PC-3 (cell line): Measurements from ENCODE around the gene CYP4F8. TPM values are rescaled to one million over a fixed set of nuclear protein-coding genes. Genes with fewer than 3 reads are reported as not detected.

Experiments
- ATAC-seq: fragments of 200-7000 bp; cut with Tn5 transposase; 2 replicates; pipeline ENCODE4 v1.9.1; 2020; ENCODE audit warnings: mild to moderate bottlenecking, moderate library complexity
- BruUV-seq: library from RNA; stranded (reverse); fragments of 400-500 nt; replicated peaks from 2 replicates; lab custom pipeline; 2021; lab: Mats Ljungman, UMichigan
- CTCF ChIA-PET: fragments of 300-600 bp; sonication (Branson Sonifier 250); formaldehyde crosslinking; loops from one replicate; lab custom pipeline; 2022; ENCODE audit warnings: antibody characterized with exemption; lab: Charles Lee
- POLR2A ChIA-PET: fragments of 300-600 bp; sonication (Branson Sonifier 250); formaldehyde crosslinking; loops from one replicate; lab custom pipeline; 2022; ENCODE audit warnings: antibody characterized with exemption; ENCODE audit not compliant: unreplicated experiment; lab: Charles Lee
- DNase-seq: peaks from one replicate; pipeline ENCODE4 v3.0.0-alpha.2; 2015
- H2AFZ ChIP-seq: fragments of 300-600 bp; sonication (generic); 2 replicates; pipeline ENCODE4 v1.6.0; 2016; ENCODE audit warnings: antibody characterized with exemption, low read length
- H3F3A ChIP-seq: fragments of 300-600 bp; sonication (generic); one replicate; pipeline ENCODE4 v1.6.0; 2017; ENCODE audit warnings: antibody characterized with exemption, low read length, control low read depth, mild to moderate bottlenecking; ENCODE audit not compliant: unreplicated experiment
- H3K27ac ChIP-seq: fragments of 300-600 bp; sonication (generic); 2 replicates; pipeline ENCODE4 v1.5.1; 2016; ENCODE audit warnings: mild to moderate bottlenecking, low read length
- H3K27me3 ChIP-seq: fragments of 300-600 bp; sonication (generic); 2 replicates; pipeline ENCODE4 v1.6.1; 2016; ENCODE audit warnings: low read length, mixed read lengths
- H3K36me3 ChIP-seq: fragments of 300-600 bp; sonication (generic); 2 replicates; pipeline ENCODE4 v1.6.1; 2016; ENCODE audit warnings: low read depth, mixed run types, low read length, mixed read lengths
- H3K4me1 ChIP-seq: fragments of 300-600 bp; sonication (generic); 2 replicates; pipeline ENCODE4 v1.5.1; 2016; ENCODE audit warnings: low read length; ENCODE audit not compliant: insufficient read depth
- H3K4me2 ChIP-seq: fragments of 300-600 bp; sonication (generic); 2 replicates; pipeline ENCODE4 v1.6.0; 2016; ENCODE audit warnings: low read length
- H3K4me3 ChIP-seq: fragments of 300-600 bp; sonication (generic); 2 replicates; pipeline ENCODE4 v1.5.1; 2016; ENCODE audit warnings: mild to moderate bottlenecking, low read length, mixed read lengths
- H3K79me2 ChIP-seq: fragments of 300-600 bp; sonication (generic); 2 replicates; pipeline ENCODE4 v1.6.1; 2017; ENCODE audit warnings: low read length, mixed read lengths
- H3K9ac ChIP-seq: fragments of 300-600 bp; sonication (generic); 2 replicates; pipeline ENCODE4 v1.6.0; 2016; ENCODE audit warnings: mild to moderate bottlenecking, low read length
- H3K9me2 ChIP-seq: fragments of 300-600 bp; sonication (generic); replicated peaks from 2 replicates; pipeline ENCODE4 v1.6.1; 2016; ENCODE audit warnings: mixed run types, low read length, mixed read lengths
- H3K9me3 ChIP-seq: fragments of 300-600 bp; sonication (generic); 2 replicates; pipeline ENCODE4 v1.6.1; 2016; ENCODE audit warnings: low read length, mixed read lengths
- H4K20me1 ChIP-seq: fragments of 300-600 bp; sonication (generic); 2 replicates; pipeline ENCODE4 v1.6.1; 2016; ENCODE audit warnings: low read length, mixed read lengths
- EZH2 ChIP-seq: fragments of 300-600 bp; sonication (generic); IDR thresholded peaks from one replicate; pipeline ENCODE4 v1.6.1; 2017; ENCODE audit warnings: antibody characterized with exemption, mild to moderate bottlenecking, low read length; ENCODE audit not compliant: unreplicated experiment
- EZH2phosphoT487 ChIP-seq: fragments of 300-600 bp; sonication (generic); IDR thresholded peaks from 2 replicates; pipeline ENCODE4 v1.6.1; 2018; ENCODE audit warnings: mild to moderate bottlenecking, antibody characterized with exemption, low read length, borderline replicate concordance
- intact Hi-C: fragments of 100-400 bp; cut with micrococcal nuclease; formaldehyde crosslinking; loops from 2 replicates; pipeline ENCODE4 v1.9.0; 2023
- total RNA-seq: library from RNA; depleted of rRNA; stranded (reverse); fragments of >200 nt; gene quantifications from 2 replicates; pipeline ENCODE4 v1.2.3, GENCODE V29; 2014
- TF ChIP-seq, protein P1 (sequence below): fragments of 300-600 bp; sonication (generic); conservative IDR thresholded peaks from 2 replicates; pipeline ENCODE4 v1.5.1; 2017; ENCODE audit warnings: antibody characterized with exemption, low read depth, mild to moderate bottlenecking, low read length

Gene CYP4F8
- total RNA-seq, 1 experiment from 2014 or later: not detected

DNA sequence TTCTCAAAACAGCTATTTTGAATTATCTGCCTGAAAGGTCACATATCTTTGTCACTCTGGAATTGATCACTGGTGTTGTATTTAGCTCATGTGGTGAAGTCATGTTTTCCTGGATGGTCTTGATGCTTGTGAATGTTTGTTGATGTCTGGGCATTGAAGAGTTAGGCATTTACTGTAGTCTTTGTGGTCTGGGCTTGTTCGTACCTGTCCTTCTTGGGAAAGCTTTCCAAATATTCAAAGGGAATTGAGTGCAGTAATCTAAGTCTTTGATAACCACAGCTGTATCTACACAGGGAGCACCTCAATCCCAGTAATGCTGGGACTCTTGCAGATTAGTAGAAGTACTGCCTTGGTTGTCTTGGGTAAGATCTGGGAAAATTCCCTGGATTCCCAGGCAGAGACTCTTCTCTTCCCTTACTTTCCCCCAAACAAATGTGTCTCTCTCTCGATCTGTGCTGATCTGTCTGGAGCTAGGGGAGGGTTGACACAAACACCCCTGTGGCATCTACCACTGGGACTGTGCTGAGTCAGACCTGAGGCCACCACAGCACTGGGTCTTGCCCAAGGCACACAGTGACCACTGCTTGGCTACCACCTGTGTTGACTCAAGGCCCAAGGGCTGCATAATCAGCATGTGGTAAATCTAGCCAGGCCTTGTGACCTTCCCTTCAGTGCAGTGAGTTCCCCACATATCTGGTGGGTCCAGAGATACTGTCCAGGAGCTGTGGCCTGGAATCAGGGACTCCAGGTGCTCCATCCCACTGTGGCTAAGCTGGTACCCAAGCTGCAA, 20.2 kb downstream of the CYP4F8 start:
- ATAC-seq: no peak
- Histone ChIP-seq H3K4me2 (no peak overlapping the region), H2AFZ (no peak overlapping the region), H3K9me3 (no peaks in the 10 kb centered on the region), H3K27ac (no peak overlapping the region), H3K79me2 (no peaks in the 10 kb centered on the region), H3K9me2 (no peaks in the 10 kb centered on the region), H3F3A (no peaks in the 10 kb centered on the region), H4K20me1 (no peaks in the 10 kb centered on the region), H3K9ac (no peak overlapping the region), H3K27me3 (0 out of 2 replicates have a peak, but pooled peaks cover 7% of the 10 kb centered on the region), H3K36me3 (no peaks in the 10 kb centered on the region), H3K4me3 (no peak overlapping the region), H3K4me1 (peaks cover 3% of the 10 kb centered on the region)
- CTCF ChIA-PET: no interaction called here
- intact Hi-C loops: no loop called here
- POLR2A ChIA-PET: no interaction called here
- TF ChIP-seq EZH2 (no peak), EZH2phosphoT487 (no peak)
- TF ChIP-seq, protein P1, sequence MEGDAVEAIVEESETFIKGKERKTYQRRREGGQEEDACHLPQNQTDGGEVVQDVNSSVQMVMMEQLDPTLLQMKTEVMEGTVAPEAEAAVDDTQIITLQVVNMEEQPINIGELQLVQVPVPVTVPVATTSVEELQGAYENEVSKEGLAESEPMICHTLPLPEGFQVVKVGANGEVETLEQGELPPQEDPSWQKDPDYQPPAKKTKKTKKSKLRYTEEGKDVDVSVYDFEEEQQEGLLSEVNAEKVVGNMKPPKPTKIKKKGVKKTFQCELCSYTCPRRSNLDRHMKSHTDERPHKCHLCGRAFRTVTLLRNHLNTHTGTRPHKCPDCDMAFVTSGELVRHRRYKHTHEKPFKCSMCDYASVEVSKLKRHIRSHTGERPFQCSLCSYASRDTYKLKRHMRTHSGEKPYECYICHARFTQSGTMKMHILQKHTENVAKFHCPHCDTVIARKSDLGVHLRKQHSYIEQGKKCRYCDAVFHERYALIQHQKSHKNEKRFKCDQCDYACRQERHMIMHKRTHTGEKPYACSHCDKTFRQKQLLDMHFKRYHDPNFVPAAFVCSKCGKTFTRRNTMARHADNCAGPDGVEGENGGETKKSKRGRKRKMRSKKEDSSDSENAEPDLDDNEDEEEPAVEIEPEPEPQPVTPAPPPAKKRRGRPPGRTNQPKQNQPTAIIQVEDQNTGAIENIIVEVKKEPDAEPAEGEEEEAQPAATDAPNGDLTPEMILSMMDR: no peak
- no TSS peak for BruUV-seq
- DNase-seq: no peak

DNA sequence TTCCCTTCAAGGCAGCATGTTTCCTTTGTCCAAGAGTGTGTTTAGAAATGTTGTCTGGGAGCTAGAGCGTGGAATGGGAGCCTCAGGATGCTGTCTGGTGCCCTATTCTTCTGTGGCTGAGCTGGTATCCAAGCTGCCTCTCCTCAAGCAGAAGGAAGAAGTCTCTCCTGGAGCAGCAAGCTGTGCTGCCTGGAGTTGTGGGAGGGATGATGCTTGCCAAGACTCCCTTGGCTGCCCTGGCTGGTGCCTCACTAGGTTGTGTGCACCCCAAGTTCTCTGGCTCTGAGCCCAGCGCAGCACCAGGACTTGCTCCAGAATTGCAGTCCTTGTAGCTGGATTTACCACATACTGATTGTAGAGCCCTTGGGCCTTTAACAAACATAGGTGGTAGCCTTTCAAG, 21.0 kb downstream of the CYP4F8 start:
- POLR2A ChIA-PET: no interaction called here

More for the DNA sequence above, 21.0 kb downstream of the CYP4F8 start:
- Histone ChIP-seq H3K4me1 (peaks cover 9% of the 10 kb centered on the region), H3K4me2 (no peak overlapping the region), H3K27ac (no peak overlapping the region), H4K20me1 (no peaks in the 10 kb centered on the region), H3K79me2 (no peaks in the 10 kb centered on the region), H3K36me3 (no peaks in the 10 kb centered on the region), H2AFZ (no peak overlapping the region), H3K9ac (no peak overlapping the region), H3K9me2 (no peaks in the 10 kb centered on the region), H3K4me3 (no peak overlapping the region), H3K9me3 (no peaks in the 10 kb centered on the region), H3F3A (no peaks in the 10 kb centered on the region), H3K27me3 (0 out of 2 replicates have a peak, but pooled peaks cover 7% of the 10 kb centered on the region)
- ATAC-seq (no peak), DNase-seq (no peak)
- no peak for TF ChIP-seq EZH2
- TF ChIP-seq, protein P1: no peak
- no peak for TF ChIP-seq EZH2phosphoT487
- CTCF ChIA-PET: no interaction called here
- no TSS peak for BruUV-seq
- intact Hi-C loops: no loop called here
